Esophagus squamous epithelium (tissue), 4 donors: Measurements from ENCODE around the gene ZDHHC8.

Source experiments
- CTCF ChIP-seq, 6 experiments: fragments of 450-650 bp in 4 of 6; fragments of 200-600 bp in 2 of 6; sonication (generic) in 2 of 6; IDR thresholded peaks; one replicate each; pipeline ENCODE4 v1.5.1; 2016 to 2019; ENCODE audit warnings: antibody characterized with exemption in 6 of 6, mild to moderate bottlenecking in 4 of 6, moderate library complexity in 4 of 6
- POLR2A ChIP-seq, 4 donors: fragments of 450-650 bp; IDR thresholded peaks; one replicate each; pipeline ENCODE4 v1.6.1; 2017; ENCODE audit warnings: antibody characterized with exemption in 4 of 4, mild to moderate bottlenecking in 4 of 4, moderate library complexity in 3 of 4

- TF ChIP-seq CTCF (IDR thresholded peaks at IDR 0.05) (no peak), POLR2A (IDR thresholded peaks at IDR 0.05) (no peak)
These were observed 21.1 kb upstream of the ZDHHC8 start for GRCh38 chr22:20110359-20110985.
